Osteocyte (in vitro differentiated cells): ENCODE results near the gene CA5B. TPM values are rescaled to one million over a fixed set of nuclear protein-coding genes. Genes with fewer than 3 reads are reported as not detected.
"Not testable (repeated sequence)": the region's sequence is repeated elsewhere in the genome, so short reads cannot be mapped to it uniquely, and the experiment has no call there.

ENCODE experiments used
- DNase-seq: peaks from one replicate; pipeline ENCODE4 v3.0.0; 2021; ENCODE audit warnings: mixed read lengths; ENCODE audit not compliant: unreplicated experiment; ENCODE audit errors: extremely low spot score
- H3K27ac Mint-ChIP-seq: one replicate; pipeline ENCODE4 v1.8.0; 2021; ENCODE audit warnings: mild to moderate bottlenecking, mixed read lengths; ENCODE audit not compliant: unreplicated experiment
- H3K27me3 Mint-ChIP-seq: one replicate; pipeline ENCODE4 v1.8.0; 2021; ENCODE audit warnings: mixed read lengths; ENCODE audit not compliant: unreplicated experiment
- H3K36me3 Mint-ChIP-seq: one replicate; pipeline ENCODE4 v1.8.0; 2021; ENCODE audit warnings: mixed read lengths; ENCODE audit not compliant: unreplicated experiment
- H3K4me1 Mint-ChIP-seq: one replicate; pipeline ENCODE4 v1.8.0; 2021; ENCODE audit warnings: mixed read lengths; ENCODE audit not compliant: unreplicated experiment
- H3K4me3 Mint-ChIP-seq: one replicate; pipeline ENCODE4 v1.8.0; 2021; ENCODE audit warnings: mild to moderate bottlenecking, moderate library complexity, mixed read lengths; ENCODE audit not compliant: unreplicated experiment
- H3K9me3 Mint-ChIP-seq: one replicate; pipeline ENCODE4 v1.8.0; 2021; ENCODE audit warnings: mixed read lengths; ENCODE audit not compliant: unreplicated experiment
- long read RNA-seq: library from polyadenylated mRNA; unstranded; transcript quantifications from one replicate; pipeline ENCODE4 v2.0.0, GENCODE V29; 2021
- total RNA-seq: library from RNA; stranded (reverse); gene quantifications from 2 replicates; pipeline ENCODE4 v1.2.1, GENCODE V29; 2021
- TF ChIP-seq, protein P1 (sequence below): fragments of 200-600 bp; sonication (generic); IDR thresholded peaks from 2 replicates; pipeline ENCODE4 v1.5.0; 2021; ENCODE audit warnings: antibody characterized with exemption, mild to moderate bottlenecking, moderate library complexity

CA5B gene, protein sequence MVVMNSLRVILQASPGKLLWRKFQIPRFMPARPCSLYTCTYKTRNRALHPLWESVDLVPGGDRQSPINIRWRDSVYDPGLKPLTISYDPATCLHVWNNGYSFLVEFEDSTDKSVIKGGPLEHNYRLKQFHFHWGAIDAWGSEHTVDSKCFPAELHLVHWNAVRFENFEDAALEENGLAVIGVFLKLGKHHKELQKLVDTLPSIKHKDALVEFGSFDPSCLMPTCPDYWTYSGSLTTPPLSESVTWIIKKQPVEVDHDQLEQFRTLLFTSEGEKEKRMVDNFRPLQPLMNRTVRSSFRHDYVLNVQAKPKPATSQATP
- total RNA-seq = 10.7 and 12.1 TPM in 2 replicates
- long read RNA-seq, partial matches to known transcripts = 0 of 7 reads
- long read RNA-seq, other reads (novel, unspliced or antisense) = 7 of 7 reads

GRCh38 chrX:15737959-15738902 lies at the start of gene CA5B:
TSS of gene CA5B (plus strand) at chrX:15738270. CDS start at chrX:15750024, 11,754 bp downstream.
- peak within 1 kb of the TSS; percentile 42 for H3K27ac Mint-ChIP-seq
- TF ChIP-seq, protein P1, sequence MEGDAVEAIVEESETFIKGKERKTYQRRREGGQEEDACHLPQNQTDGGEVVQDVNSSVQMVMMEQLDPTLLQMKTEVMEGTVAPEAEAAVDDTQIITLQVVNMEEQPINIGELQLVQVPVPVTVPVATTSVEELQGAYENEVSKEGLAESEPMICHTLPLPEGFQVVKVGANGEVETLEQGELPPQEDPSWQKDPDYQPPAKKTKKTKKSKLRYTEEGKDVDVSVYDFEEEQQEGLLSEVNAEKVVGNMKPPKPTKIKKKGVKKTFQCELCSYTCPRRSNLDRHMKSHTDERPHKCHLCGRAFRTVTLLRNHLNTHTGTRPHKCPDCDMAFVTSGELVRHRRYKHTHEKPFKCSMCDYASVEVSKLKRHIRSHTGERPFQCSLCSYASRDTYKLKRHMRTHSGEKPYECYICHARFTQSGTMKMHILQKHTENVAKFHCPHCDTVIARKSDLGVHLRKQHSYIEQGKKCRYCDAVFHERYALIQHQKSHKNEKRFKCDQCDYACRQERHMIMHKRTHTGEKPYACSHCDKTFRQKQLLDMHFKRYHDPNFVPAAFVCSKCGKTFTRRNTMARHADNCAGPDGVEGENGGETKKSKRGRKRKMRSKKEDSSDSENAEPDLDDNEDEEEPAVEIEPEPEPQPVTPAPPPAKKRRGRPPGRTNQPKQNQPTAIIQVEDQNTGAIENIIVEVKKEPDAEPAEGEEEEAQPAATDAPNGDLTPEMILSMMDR = no peak
- peaks cover 41% of the 10 kb centered on the region for H3K4me1 Mint-ChIP-seq
- DNase-seq = peak; percentile 96
- peaks cover 5% of the 10 kb centered on the region for H3K36me3 Mint-ChIP-seq
- peaks cover 9% of the 10 kb centered on the region for H3K27me3 Mint-ChIP-seq
- H3K9me3 Mint-ChIP-seq = no peaks in the 10 kb centered on the region
- peak within 1 kb of the TSS; percentile 73 for H3K4me3 Mint-ChIP-seq

DNA sequence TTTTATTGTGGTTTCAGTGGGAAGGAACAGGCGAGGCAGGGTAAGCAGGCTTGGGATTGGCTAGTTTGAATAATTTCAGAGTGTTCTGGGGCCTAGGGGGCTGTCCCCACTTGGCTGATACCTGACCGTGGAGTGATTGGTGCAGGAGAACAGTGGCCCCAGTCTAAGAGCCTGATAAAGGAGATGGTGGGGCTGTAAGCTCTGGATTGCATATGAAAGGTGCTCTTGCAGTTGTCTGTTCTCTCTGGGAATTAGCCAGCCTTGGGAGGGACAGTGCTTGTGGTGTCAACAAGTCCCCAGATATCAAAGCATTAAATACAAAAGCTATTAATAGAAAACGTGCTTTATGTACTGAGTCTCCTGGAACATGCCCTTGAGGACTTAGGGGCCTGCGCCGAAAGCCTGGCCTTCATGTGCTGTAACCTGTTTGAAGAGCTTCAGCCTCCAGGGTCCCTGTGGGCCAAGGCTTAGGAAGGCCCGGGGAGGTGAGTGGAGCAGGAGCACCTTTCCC lies 43.1 kb upstream of the CA5B start:
- TF ChIP-seq, protein P1 = no peak
- Mint-ChIP-seq H3K27ac (no peak overlapping the region), H3K4me3 (no peak overlapping the region), H3K27me3 (peaks cover 6% of the 10 kb centered on the region), H3K9me3 (no peaks in the 10 kb centered on the region), H3K36me3 (peaks cover 7% of the 10 kb centered on the region), H3K4me1 (no peaks in the 10 kb centered on the region)
- peak; percentile 51 for DNase-seq

DNA sequence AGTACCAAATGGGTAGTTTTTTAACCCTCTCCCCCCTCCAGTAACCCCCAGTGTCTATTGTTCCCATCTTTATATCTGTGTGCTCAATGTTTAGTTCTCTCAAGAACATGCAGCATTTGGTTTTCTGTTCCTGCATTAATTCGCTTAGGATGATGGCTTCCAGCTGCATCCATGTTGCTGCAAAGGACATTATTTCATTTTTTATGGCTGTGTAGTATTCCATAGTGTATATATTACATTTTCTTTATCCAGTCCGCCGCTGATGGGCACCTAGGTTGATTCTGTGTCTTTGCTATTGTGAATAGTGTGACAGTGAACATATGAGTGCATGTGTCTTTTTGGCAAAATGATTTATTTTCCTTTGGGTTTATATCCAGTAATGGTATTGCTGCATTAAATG lies 41.6 kb upstream of the CA5B start:
- TF ChIP-seq, protein P1 = no peak
- Mint-ChIP-seq H3K27me3 (peaks cover 6% of the 10 kb centered on the region), H3K36me3 (peaks cover 8% of the 10 kb centered on the region), H3K27ac (no peak overlapping the region), H3K4me1 (no peaks in the 10 kb centered on the region), H3K9me3 (no peaks in the 10 kb centered on the region), H3K4me3 (no peak overlapping the region)
- no peak for DNase-seq

DNA sequence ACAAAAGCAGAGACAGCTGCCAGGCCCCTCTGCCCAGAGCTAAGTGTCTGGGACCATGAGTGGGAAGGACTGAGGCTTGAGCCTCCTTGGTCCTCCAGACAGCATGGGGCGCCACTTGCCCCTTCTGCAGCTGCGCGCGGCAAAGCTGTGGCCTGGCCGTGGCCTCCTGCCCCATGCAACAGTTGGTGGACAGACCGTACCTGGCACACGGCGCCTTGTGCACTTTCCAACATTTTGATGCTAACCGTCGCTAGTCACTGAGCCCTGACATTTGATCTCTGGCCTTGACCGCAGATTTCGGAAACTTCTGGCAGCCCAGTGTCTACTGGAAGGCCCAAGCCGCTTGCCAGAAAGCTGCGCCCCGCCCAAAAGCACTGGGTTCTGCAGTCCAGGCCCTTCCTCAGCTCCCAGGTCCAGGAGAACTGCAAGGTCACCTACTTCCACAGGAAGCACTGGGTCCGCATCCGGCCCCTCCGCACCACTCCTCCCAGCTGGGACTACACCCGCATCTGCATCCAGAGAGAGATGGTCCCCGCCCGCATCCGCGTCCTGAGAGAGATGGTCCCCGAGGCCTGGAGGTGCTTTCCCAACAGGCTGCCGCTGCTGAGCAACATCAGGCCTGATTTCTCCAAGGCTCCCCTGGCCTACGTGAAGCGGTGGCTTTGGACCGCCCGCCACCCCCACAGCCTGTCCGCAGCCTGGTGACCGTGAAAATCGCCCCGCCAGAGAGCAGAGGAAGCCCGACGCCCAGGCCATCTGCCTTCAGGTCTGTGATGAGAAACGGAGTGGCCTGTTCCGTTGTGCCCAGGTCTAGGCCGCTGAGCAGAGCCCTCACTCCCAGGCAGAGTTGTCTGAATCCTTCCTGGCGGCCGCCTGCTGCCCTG lies 35.3 kb upstream of the CA5B start:
- TF ChIP-seq, protein P1 = no peak
- Mint-ChIP-seq H3K4me1 (no peaks in the 10 kb centered on the region), H3K27me3 (peaks cover 6% of the 10 kb centered on the region), H3K4me3 (no peak overlapping the region), H3K27ac (no peak overlapping the region), H3K36me3 (peaks cover 3% of the 10 kb centered on the region), H3K9me3 (no peaks in the 10 kb centered on the region)
- no peak for DNase-seq

DNA sequence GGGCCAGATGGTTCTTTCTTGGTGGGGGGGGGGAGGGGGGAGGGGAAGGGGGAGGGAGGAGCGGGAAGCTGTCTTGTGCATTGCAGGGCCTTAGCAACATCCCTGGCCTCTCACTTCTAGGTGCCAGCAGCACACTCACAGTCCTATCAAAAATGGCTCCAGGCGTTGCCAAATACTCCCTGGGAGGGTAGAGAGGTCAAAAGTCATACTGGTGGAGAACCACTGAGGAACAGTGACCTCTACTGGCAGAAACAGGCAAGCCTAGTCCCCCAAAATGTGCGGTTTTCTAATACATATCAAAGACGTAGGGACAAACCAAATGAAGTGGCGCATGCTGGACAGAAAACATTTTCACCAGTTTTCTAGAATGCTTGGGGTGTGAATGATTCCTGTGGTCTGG lies 34.3 kb upstream of the CA5B start:
- H3K9me3 Mint-ChIP-seq, H3K27ac Mint-ChIP-seq, H3K27me3 Mint-ChIP-seq, H3K4me3 Mint-ChIP-seq, H3K4me1 Mint-ChIP-seq, H3K36me3 Mint-ChIP-seq, DNase-seq: not testable (repeated sequence)

DNA sequence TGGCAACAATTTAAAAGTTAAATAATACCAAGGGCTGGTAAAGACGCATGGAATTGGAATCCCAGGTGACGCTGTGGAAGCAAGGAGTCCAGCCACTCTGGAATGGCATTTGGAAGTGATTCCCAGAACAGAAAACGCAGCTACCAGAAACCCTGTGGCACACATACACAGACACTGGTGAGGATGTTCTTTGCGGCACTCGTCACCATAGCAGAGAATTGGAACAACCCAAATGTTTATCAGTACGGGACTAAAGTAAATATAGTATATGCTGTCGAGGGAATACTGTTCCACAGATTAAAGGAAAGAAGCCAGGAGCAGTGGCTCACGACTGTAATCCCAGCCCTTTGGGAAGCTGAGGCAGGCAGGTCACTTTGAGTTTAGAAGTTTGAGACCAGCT lies 33.8 kb upstream of the CA5B start:
- H3K27me3 Mint-ChIP-seq, H3K36me3 Mint-ChIP-seq, H3K9me3 Mint-ChIP-seq, H3K27ac Mint-ChIP-seq, H3K4me1 Mint-ChIP-seq, DNase-seq, H3K4me3 Mint-ChIP-seq: not testable (repeated sequence)
